Measurements from ENCODE around the gene RHOT1.

DNA sequence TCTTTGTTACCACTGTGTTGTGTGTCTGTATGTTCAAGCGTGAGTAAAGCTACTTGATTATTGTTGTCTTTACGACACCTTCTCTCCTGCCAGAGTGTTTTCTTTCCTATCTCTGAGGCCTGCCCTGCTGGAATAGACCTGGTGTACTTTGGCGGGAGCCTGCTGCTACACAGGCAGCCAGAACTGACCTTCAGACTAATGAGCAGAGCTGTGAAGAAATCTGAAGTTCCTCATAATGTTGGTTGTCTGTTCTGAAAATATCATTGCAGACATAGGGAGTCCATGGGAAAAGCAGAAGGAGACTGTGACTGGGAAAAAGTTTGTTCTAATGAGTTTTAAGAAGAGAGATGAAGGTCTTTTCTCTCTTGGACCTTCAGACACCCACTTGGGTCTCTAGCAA, 9.8 kb downstream of the RHOT1 start:
- no peak for TF ChIP-seq POLR2A (IDR thresholded peaks at IDR 0.05)
- TF ChIP-seq, protein P1, sequence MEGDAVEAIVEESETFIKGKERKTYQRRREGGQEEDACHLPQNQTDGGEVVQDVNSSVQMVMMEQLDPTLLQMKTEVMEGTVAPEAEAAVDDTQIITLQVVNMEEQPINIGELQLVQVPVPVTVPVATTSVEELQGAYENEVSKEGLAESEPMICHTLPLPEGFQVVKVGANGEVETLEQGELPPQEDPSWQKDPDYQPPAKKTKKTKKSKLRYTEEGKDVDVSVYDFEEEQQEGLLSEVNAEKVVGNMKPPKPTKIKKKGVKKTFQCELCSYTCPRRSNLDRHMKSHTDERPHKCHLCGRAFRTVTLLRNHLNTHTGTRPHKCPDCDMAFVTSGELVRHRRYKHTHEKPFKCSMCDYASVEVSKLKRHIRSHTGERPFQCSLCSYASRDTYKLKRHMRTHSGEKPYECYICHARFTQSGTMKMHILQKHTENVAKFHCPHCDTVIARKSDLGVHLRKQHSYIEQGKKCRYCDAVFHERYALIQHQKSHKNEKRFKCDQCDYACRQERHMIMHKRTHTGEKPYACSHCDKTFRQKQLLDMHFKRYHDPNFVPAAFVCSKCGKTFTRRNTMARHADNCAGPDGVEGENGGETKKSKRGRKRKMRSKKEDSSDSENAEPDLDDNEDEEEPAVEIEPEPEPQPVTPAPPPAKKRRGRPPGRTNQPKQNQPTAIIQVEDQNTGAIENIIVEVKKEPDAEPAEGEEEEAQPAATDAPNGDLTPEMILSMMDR (IDR thresholded peaks at IDR 0.05) = no peak

Measured in lower leg skin (tissue), 3 donors.